Neural cell (in vitro differentiated cells): ENCODE measurements around the gene WFS1. TPM values are rescaled to one million over a fixed set of nuclear protein-coding genes. Genes with fewer than 3 reads are reported as not detected.

Experiments
- H2AFZ ChIP-seq: fragments of 200-600, 300-800 bp; sonication (generic), shearing (Covaris generic); 2 replicates; pipeline ENCODE4 v1.6.0; 2014; ENCODE audit warnings: low read depth, mild to moderate bottlenecking, antibody characterized with exemption, low read length, moderate library complexity
- H3F3A ChIP-seq: fragments of 200-600 bp; shearing (Covaris generic); 2 replicates; pipeline ENCODE4 v1.6.1; 2016; ENCODE audit warnings: mild to moderate bottlenecking, moderate library complexity, mixed read lengths, antibody characterized with exemption, low read length; ENCODE audit not compliant: insufficient read depth, poor library complexity, severe bottlenecking
- H3K27ac ChIP-seq: fragments of 200-600, 300-800 bp; sonication (generic), shearing (Covaris generic); 2 replicates; pipeline ENCODE4 v1.5.1; 2014; ENCODE audit warnings: mild to moderate bottlenecking, low read length, moderate library complexity
- H3K27me3 ChIP-seq: fragments of 300-800, 200-600 bp; sonication (generic), shearing (Covaris generic); 2 replicates; pipeline ENCODE4 v1.6.0; 2014; ENCODE audit warnings: mild to moderate bottlenecking, low read depth, low read length, moderate library complexity; ENCODE audit not compliant: insufficient read depth
- H3K36me3 ChIP-seq: fragments of 300-800, 200-600 bp; sonication (generic), shearing (Covaris generic); 2 replicates; pipeline ENCODE4 v1.5.1; 2014; ENCODE audit warnings: mild to moderate bottlenecking, antibody characterized with exemption, low read length, moderate library complexity; ENCODE audit not compliant: insufficient read depth
- H3K4me2 ChIP-seq: fragments of 300-800, 200-600 bp; sonication (generic), shearing (Covaris generic); 2 replicates; pipeline ENCODE4 v1.6.0; 2014; ENCODE audit warnings: mild to moderate bottlenecking, low read length
- H3K4me3 ChIP-seq: fragments of 300-800, 200-600 bp; sonication (generic), shearing (Covaris generic); 2 replicates; pipeline ENCODE4 v1.5.1; 2014; ENCODE audit warnings: mild to moderate bottlenecking, low read length, moderate library complexity
- H3K79me2 ChIP-seq: fragments of 200-600 bp; shearing (Covaris generic); replicated peaks from 2 replicates; pipeline ENCODE4 v1.6.0; 2014; ENCODE audit warnings: mild to moderate bottlenecking, low read length, moderate library complexity; ENCODE audit not compliant: insufficient read depth
- H3K9ac ChIP-seq: fragments of 300-800, 200-600 bp; sonication (generic), shearing (Covaris generic); 2 replicates; pipeline ENCODE4 v1.6.1; 2016; ENCODE audit warnings: mild to moderate bottlenecking, low read length, mixed read lengths
- H3K9me2 ChIP-seq: fragments of 200-600 bp; shearing (Covaris generic); 2 replicates; pipeline ENCODE4 v1.6.1; 2016; ENCODE audit warnings: mild to moderate bottlenecking, low read length, mixed read lengths; ENCODE audit not compliant: insufficient read depth
- H3K9me3 ChIP-seq: fragments of 200-600, 300-800 bp; sonication (generic), shearing (Covaris generic); 2 replicates; pipeline ENCODE4 v1.6.1; 2016; ENCODE audit warnings: mild to moderate bottlenecking, mixed run types, low read length, moderate library complexity, mixed read lengths
- H4K20me1 ChIP-seq: fragments of 200-600 bp; shearing (Covaris generic); 2 replicates; pipeline ENCODE4 v1.6.1; 2016; ENCODE audit warnings: mild to moderate bottlenecking, mixed run types; ENCODE audit not compliant: insufficient read depth
- CTCF ChIP-seq: fragments of 450-650 bp; IDR thresholded peaks from 2 replicates; pipeline ENCODE4 v1.5.1; 2014; ENCODE audit warnings: antibody characterized with exemption, mild to moderate bottlenecking, moderate library complexity; ENCODE audit not compliant: poor library complexity, severe bottlenecking
- EP300 ChIP-seq: fragments of 450-650 bp; conservative IDR thresholded peaks from 2 replicates; pipeline ENCODE4 v1.6.1; 2014; ENCODE audit warnings: antibody characterized with exemption, mild to moderate bottlenecking, moderate library complexity; ENCODE audit not compliant: poor library complexity, severe bottlenecking
- EZH2 ChIP-seq: fragments of 200-600, 300-800 bp; shearing (Covaris generic), sonication (generic); IDR thresholded peaks from 2 replicates; pipeline ENCODE4 v1.6.1; 2014; ENCODE audit warnings: antibody characterized with exemption, low read length, borderline replicate concordance, mild to moderate bottlenecking; ENCODE audit not compliant: insufficient read depth, poor library complexity, severe bottlenecking
- MXI1 ChIP-seq: fragments of 450-650 bp; conservative IDR thresholded peaks from 2 replicates; pipeline ENCODE4 v1.6.1; 2014; ENCODE audit warnings: antibody characterized with exemption, mild to moderate bottlenecking; ENCODE audit not compliant: poor library complexity, severe bottlenecking
- POLR2AphosphoS5 ChIP-seq: IDR thresholded peaks from 2 replicates; pipeline ENCODE4 v1.6.1; 2012
- RAD21 ChIP-seq: fragments of 450-650 bp; conservative IDR thresholded peaks from 2 replicates; pipeline ENCODE4 v1.6.1; 2014; ENCODE audit warnings: antibody characterized with exemption, mild to moderate bottlenecking, moderate library complexity
- REST ChIP-seq: IDR thresholded peaks from 2 replicates; pipeline ENCODE4 v1.6.1; 2012; ENCODE audit warnings: borderline replicate concordance
- SMC3 ChIP-seq: fragments of 450-650 bp; conservative IDR thresholded peaks from 2 replicates; pipeline ENCODE4 v1.6.1; 2014; ENCODE audit warnings: antibody characterized with exemption, mild to moderate bottlenecking, moderate library complexity; ENCODE audit not compliant: poor library complexity
- TAF1 ChIP-seq: IDR thresholded peaks from 2 replicates; pipeline ENCODE4 v1.6.1; 2012; ENCODE audit warnings: low read depth
- polyA plus RNA-seq: library from polyadenylated mRNA; depleted of rRNA; stranded (reverse); fragments of >200 nt; gene quantifications from 2 replicates; pipeline ENCODE4 v1.2.3, GENCODE V29; 2014

The WFS1 gene
- polyA plus RNA-seq, 1 donor from 2014 or later, result 4.5 TPM

- H3K9me2 ChIP-seq, result no peaks in the 10 kb centered on the region
- no peaks in the 10 kb centered on the region for H3F3A ChIP-seq
- H3K36me3 ChIP-seq, result no peaks in the 10 kb centered on the region
- H2AFZ ChIP-seq, result no peak overlapping the region
- H3K4me2 ChIP-seq, result no peak overlapping the region
- H3K4me3 ChIP-seq, result no peak overlapping the region
- H3K9me3 ChIP-seq, result no peaks in the 10 kb centered on the region
- H3K27me3 ChIP-seq, result no peaks in the 10 kb centered on the region
- no peak for TF ChIP-seq EZH2
- no peak for TF ChIP-seq CTCF
- TF ChIP-seq POLR2AphosphoS5, result no peak
- no peak for TF ChIP-seq REST
- TF ChIP-seq SMC3, result no peak
- TF ChIP-seq RAD21, result no peak
- no peak for TF ChIP-seq TAF1
- no peak for TF ChIP-seq EP300
- H3K27ac ChIP-seq, result no peak overlapping the region
- no peak overlapping the region for H3K9ac ChIP-seq
- H4K20me1 ChIP-seq, result no peaks in the 10 kb centered on the region
- H3K79me2 ChIP-seq, result no peaks in the 10 kb centered on the region
Observed at GRCh38 chr4:6226506-6226905, 43.1 kb upstream of the WFS1 start.

DNA sequence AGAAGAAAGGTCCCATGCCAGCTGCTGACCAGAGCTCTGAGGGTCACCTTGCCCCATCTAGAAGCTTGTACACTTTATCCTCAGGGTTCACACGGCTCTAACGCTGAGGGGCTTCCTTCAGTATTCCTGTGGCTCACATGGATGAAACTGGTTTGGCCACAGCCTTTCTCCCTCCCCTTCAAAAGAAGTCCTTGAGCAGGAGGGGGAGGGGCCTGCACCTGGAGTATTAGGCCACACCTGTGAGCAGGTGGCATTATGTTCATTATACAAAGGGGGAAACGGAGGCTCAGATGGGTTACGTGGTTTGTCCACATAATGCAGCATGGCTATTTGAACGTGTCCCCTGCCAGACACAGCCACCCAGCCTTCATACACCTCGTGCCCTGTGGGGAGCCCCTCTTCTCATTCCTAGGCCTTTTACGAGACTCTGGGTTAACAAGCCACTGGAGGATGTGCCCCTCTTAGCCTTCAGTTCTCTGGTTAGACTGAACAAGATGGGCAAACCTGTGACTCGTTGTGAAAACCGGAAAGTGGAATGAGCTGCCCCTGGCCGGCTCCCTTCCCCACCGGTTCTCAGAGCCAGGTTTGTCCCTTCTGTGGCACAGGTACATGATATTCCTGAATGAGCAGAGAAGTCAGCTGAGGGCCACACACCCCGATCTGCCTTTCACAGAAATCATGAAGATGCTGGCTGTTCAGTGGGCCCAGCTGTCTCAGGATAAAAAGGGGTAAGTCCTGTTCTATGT, 42.1 kb upstream of the WFS1 start:
- no peaks in the 10 kb centered on the region for H3K79me2 ChIP-seq
- H3K36me3 ChIP-seq, result no peaks in the 10 kb centered on the region
- no peak overlapping the region for H2AFZ ChIP-seq
- no peaks in the 10 kb centered on the region for H4K20me1 ChIP-seq
- H3K9me3 ChIP-seq, result no peaks in the 10 kb centered on the region
- no peak for TF ChIP-seq SMC3
- TF ChIP-seq RAD21, result no peak
- TF ChIP-seq POLR2AphosphoS5, result no peak
- TF ChIP-seq EP300, result no peak
- TF ChIP-seq CTCF, result no peak
- TF ChIP-seq EZH2, result no peak
- no peak for TF ChIP-seq MXI1
- no peaks in the 10 kb centered on the region for H3K9me2 ChIP-seq
- no peak overlapping the region for H3K4me3 ChIP-seq
- no peaks in the 10 kb centered on the region for H3K27me3 ChIP-seq
- no peak overlapping the region for H3K9ac ChIP-seq
- H3K4me2 ChIP-seq, result no peak overlapping the region
- no peak overlapping the region for H3K27ac ChIP-seq
- no peaks in the 10 kb centered on the region for H3F3A ChIP-seq
